Right atrium auricular region (tissue), 2 donors: ENCODE measurements around the gene TAL2. TPM values are rescaled to one million over a fixed set of nuclear protein-coding genes. Genes with fewer than 3 reads are reported as not detected.

Experiments used
- DNase-seq: peaks from one replicate; pipeline ENCODE4 v3.0.0-alpha.2; 2019; ENCODE audit warnings: low spot score
- H3K27ac ChIP-seq, 2 donors: fragments of 200-600 bp; sonication (generic); 1 replicate in 1 of 2; 2 replicates in 1 of 2; pipeline ENCODE4 v1.5.1; 2016 to 2019
- H3K27me3 ChIP-seq, 2 donors: fragments of 200-600 bp; sonication (generic); one replicate each; pipeline versions ENCODE4 v1.5.1 to v1.6.0; 2017 to 2019
- H3K36me3 ChIP-seq: fragments of 200-600 bp; sonication (generic); one replicate; pipeline ENCODE4 v1.5.1; 2016
- H3K4me1 ChIP-seq, 2 donors: fragments of 200-600 bp; sonication (generic); one replicate each; pipeline versions ENCODE4 v1.5.1 to v1.6.0; 2017 to 2019
- H3K4me3 ChIP-seq, 2 donors: fragments of 200-600 bp; sonication (generic); 1 replicate in 1 of 2; 2 replicates in 1 of 2; pipeline ENCODE4 v1.5.1; 2017 to 2019; ENCODE audit warnings: mild to moderate bottlenecking in 1 of 2, moderate library complexity in 1 of 2
- H3K9me3 ChIP-seq, 2 donors: fragments of 200-600 bp; sonication (generic); one replicate each; pipeline ENCODE4 v1.5.1; 2019
- CTCF ChIP-seq, 2 donors: fragments of 200-600 bp; sonication (generic); IDR thresholded peaks; one replicate each; pipeline ENCODE4 v1.5.1; 2019; ENCODE audit warnings: antibody characterized with exemption in 2 of 2
- total RNA-seq, 2 donors: library from RNA; depleted of rRNA; stranded (reverse); fragments of >200 nt; gene quantifications; one replicate each; pipeline ENCODE4 v1.1.0, GENCODE V29; 2016

The TAL2 gene
- total RNA-seq, 2 donors from 2014 or later = not detected

GRCh38 chr9:105647595-105648349 lies 14.5 kb upstream of the TAL2 start:
- Histone ChIP-seq H3K9me3 (peaks cover 0 to under 1% of the 10 kb centered on the region in 2 donors), H3K36me3 (no peaks in the 10 kb centered on the region), H3K27me3 (no peaks in the 10 kb centered on the region), H3K27ac (no peak overlapping the region), H3K4me1 (no peaks in the 10 kb centered on the region), H3K4me3 (no peak overlapping the region)
- no peak for TF ChIP-seq CTCF (IDR thresholded peaks at IDR 0.05)
- DNase-seq = no peak

GRCh38 chr9:105651806-105652205 lies 10.5 kb upstream of the TAL2 start:
- H3K27ac ChIP-seq = no peak overlapping the region
- no peaks in the 10 kb centered on the region for H3K27me3 ChIP-seq
- no peaks in the 10 kb centered on the region for H3K9me3 ChIP-seq
- TF ChIP-seq CTCF (IDR thresholded peaks at IDR 0.05) = no peak
- H3K4me1 ChIP-seq = peaks cover 0 to 9% of the 10 kb centered on the region in 2 donors
- H3K36me3 ChIP-seq = no peaks in the 10 kb centered on the region
- no peak for DNase-seq
- H3K4me3 ChIP-seq = no peak overlapping the region

- Histone ChIP-seq H3K9me3 (no peaks in the 10 kb centered on the region), H3K36me3 (no peaks in the 10 kb centered on the region), H3K27ac (no peak overlapping the region), H3K4me3 (peak overlapping the region; percentile 52 to 63), H3K4me1 (peaks cover 0 to 13% of the 10 kb centered on the region in 2 donors), H3K27me3 (no peaks in the 10 kb centered on the region)
- peak; percentile 23 to 75 for TF ChIP-seq CTCF (IDR thresholded peaks at IDR 0.05)
- DNase-seq = no peak
Measured at GRCh38 chr9:105656131-105656921, 5.9 kb upstream of the TAL2 start.

- Histone ChIP-seq H3K4me1 (peaks cover 0 to 13% of the 10 kb centered on the region in 2 donors), H3K36me3 (no peaks in the 10 kb centered on the region), H3K9me3 (no peaks in the 10 kb centered on the region), H3K27me3 (no peaks in the 10 kb centered on the region), H3K27ac (no peak overlapping the region), H3K4me3 (no peak overlapping the region)
- no peak for DNase-seq
- TF ChIP-seq CTCF (IDR thresholded peaks at IDR 0.05) = no peak
Measured at GRCh38 chr9:105658351-105658750, 3.9 kb upstream of the TAL2 start.

GRCh38 chr9:105661011-105661410 lies 1.2 kb upstream of the TAL2 start:
- no peak overlapping the region for H3K27ac ChIP-seq
- TF ChIP-seq CTCF (IDR thresholded peaks at IDR 0.05) = no peak

More at GRCh38 chr9:105661011-105661410, 1.2 kb upstream of the TAL2 start:
- no peaks in the 10 kb centered on the region for H3K9me3 ChIP-seq
- no peaks in the 10 kb centered on the region for H3K36me3 ChIP-seq
- no peak for DNase-seq
- no peak overlapping the region for H3K4me3 ChIP-seq
- no peaks in the 10 kb centered on the region for H3K27me3 ChIP-seq
- H3K4me1 ChIP-seq = peaks cover 0 to 10% of the 10 kb centered on the region in 2 donors
